Activated naive CD4-positive, alpha-beta T cell treated with anti-CD3 and anti-CD28 coated beads for 36 hours (primary cell): ENCODE measurements around the gene PAPPA. TPM values are rescaled to one million over a fixed set of nuclear protein-coding genes. Genes with fewer than 3 reads are reported as not detected.

Experiments
- CTCF ChIA-PET: fragments of 350-600 bp; sonication (Branson Sonifier 250); formaldehyde crosslinking; loops from one replicate; lab custom pipeline; 2021; ENCODE audit warnings: antibody characterized with exemption; lab: Charles Lee
- DNase-seq: peaks from one replicate; pipeline ENCODE4 v3.0.0-alpha.2; 2020
- H3K27ac Mint-ChIP-seq: one replicate; pipeline ENCODE4 v1.8.0; 2021; ENCODE audit warnings: mild to moderate bottlenecking, mixed read lengths
- H3K27me3 Mint-ChIP-seq: one replicate; pipeline ENCODE4 v1.8.0; 2021; ENCODE audit warnings: low read depth, mixed read lengths
- H3K36me3 Mint-ChIP-seq: one replicate; pipeline ENCODE4 v1.8.0; 2021; ENCODE audit warnings: low read depth, mixed read lengths
- H3K4me1 Mint-ChIP-seq: one replicate; pipeline ENCODE4 v1.8.0; 2021; ENCODE audit warnings: low read depth, mixed read lengths
- H3K4me3 Mint-ChIP-seq: one replicate; pipeline ENCODE4 v1.8.0; 2021; ENCODE audit warnings: mild to moderate bottlenecking, moderate library complexity, mixed read lengths
- H3K9me3 Mint-ChIP-seq: one replicate; pipeline ENCODE4 v1.8.0; 2021; ENCODE audit warnings: mixed read lengths
- intact Hi-C: fragments of 100-400 bp; cut with micrococcal nuclease; formaldehyde crosslinking; loops from one replicate; pipeline ENCODE4 v1.15.1; 2023
- total RNA-seq, 2 experiments: library from RNA; stranded (reverse); gene quantifications; one replicate each; pipeline ENCODE4 v1.2.3, GENCODE V29; 2021

The PAPPA gene
- total RNA-seq, 2 experiments from 2014 or later: not detected

- Mint-ChIP-seq H3K27me3 (peaks cover 4% of the 10 kb centered on the region), H3K9me3 (no peaks in the 10 kb centered on the region), H3K4me1 (no peaks in the 10 kb centered on the region), H3K36me3 (no peaks in the 10 kb centered on the region), H3K4me3 (no peak overlapping the region), H3K27ac (no peak overlapping the region)
- DNase-seq: no peak
- intact Hi-C loops: no loop called here
- CTCF ChIA-PET: no interaction called here
These were observed 70.3 kb downstream of the PAPPA start for GRCh38 chr9:116223926-116224325.

DNA sequence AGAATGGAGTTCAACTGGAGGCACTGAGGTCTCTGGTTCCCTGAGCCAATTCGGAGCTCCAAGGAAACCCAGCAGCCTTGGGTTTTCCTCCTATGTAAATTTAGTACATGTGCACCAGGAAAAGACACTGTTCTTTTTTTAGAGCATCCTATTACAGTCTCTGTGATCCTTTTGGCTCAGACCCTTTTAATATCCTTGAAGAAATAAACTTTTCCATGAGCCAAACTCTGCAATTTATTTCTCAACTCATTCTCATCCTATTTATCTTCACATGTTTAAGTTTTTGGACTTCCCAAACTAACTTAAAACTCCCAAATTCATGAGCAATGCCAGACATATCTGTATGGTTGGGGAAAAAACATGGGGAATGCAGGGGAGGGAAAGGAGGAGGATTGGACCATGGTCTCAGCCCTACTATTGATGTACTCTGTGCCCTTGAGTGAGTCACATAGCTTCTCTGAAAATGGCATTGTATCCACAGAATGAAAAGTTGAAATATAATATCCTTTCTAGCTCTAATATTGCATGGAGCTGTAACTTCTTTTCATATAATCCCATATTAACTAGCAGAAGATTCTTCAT is 76.6 kb downstream of the PAPPA start:
- Mint-ChIP-seq H3K4me1 (no peaks in the 10 kb centered on the region), H3K27ac (no peak overlapping the region), H3K9me3 (no peaks in the 10 kb centered on the region), H3K36me3 (no peaks in the 10 kb centered on the region), H3K4me3 (no peak overlapping the region), H3K27me3 (no peaks in the 10 kb centered on the region)
- DNase-seq: no peak
- CTCF ChIA-PET: no interaction called here
- intact Hi-C loops: no loop called here

DNA sequence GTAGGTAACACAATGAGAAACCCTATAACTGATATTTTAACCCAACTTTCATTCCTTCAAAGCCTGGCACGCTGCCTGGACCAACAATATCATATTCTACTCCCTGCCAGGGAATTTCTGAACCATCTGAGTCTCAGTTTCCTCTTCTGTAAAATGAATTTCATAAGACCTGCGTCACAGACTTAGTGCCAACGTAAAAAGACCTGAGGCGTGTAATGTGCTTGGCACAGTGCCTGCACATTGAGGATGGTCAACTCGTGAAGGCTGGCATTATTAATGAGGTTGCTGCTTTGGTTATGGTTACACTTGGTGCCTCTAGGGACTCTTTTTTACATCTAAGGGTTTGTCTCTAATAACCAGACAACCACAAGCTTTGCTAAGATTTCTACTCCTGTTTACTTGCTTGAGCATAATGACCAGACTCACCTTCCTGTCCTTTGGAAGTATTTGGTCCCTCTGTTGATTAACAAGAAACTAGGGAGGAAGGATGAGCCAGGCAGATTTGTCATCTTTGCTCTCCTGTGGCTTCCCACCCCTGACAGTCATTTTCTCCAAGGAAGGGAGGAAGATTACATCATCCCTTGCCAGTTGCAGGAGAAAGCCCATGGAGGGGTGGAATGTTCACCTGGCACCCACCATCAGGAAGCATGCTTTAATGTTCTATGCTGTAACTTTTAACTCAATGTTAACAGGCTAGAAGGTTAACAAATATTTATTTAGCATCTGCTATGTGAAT is 79.0 kb downstream of the PAPPA start:
- no peak overlapping the region for H3K4me3 Mint-ChIP-seq
- H3K4me1 Mint-ChIP-seq: no peaks in the 10 kb centered on the region
- intact Hi-C loops: no loop called here
- H3K9me3 Mint-ChIP-seq: no peaks in the 10 kb centered on the region
- DNase-seq: no peak
- CTCF ChIA-PET: no interaction called here
- H3K36me3 Mint-ChIP-seq: no peaks in the 10 kb centered on the region
- no peak overlapping the region for H3K27ac Mint-ChIP-seq
- H3K27me3 Mint-ChIP-seq: no peaks in the 10 kb centered on the region

GRCh38 chr9:116233160-116233530 is 79.6 kb downstream of the PAPPA start:
- no peak overlapping the region for H3K27ac Mint-ChIP-seq
- no peak overlapping the region for H3K4me3 Mint-ChIP-seq
- no peaks in the 10 kb centered on the region for H3K27me3 Mint-ChIP-seq
- CTCF ChIA-PET: no interaction called here
- H3K9me3 Mint-ChIP-seq: no peaks in the 10 kb centered on the region
- H3K4me1 Mint-ChIP-seq: no peaks in the 10 kb centered on the region
- intact Hi-C loops: no loop called here
- H3K36me3 Mint-ChIP-seq: no peaks in the 10 kb centered on the region
- no peak for DNase-seq

DNA sequence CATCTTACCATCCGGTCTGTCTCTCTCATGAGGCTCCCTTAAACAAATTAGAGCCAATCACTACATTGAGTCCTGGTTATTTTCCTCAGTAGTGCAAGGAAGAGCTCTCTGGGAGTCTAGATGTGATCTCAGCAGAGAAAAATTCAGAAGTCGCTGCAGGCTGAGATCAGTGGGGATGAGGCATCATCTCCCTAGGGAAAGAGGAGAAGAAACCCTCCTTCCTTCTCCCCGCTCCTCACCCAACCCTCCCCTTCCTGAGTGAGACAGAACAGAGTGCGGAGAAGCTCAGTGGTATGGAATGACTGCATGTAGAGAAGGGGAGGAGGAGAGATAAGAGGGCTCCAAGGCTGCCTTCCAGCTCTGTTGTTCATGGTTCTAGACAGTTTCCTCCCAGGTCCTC is 80.5 kb downstream of the PAPPA start:
- H3K4me3 Mint-ChIP-seq: no peak overlapping the region
- H3K9me3 Mint-ChIP-seq: no peaks in the 10 kb centered on the region
- intact Hi-C loops: no loop called here

GRCh38 chr9:116236979-116237378 is 83.4 kb downstream of the PAPPA start:
- no peak overlapping the region for H3K4me3 Mint-ChIP-seq
- no peak for DNase-seq
- H3K27me3 Mint-ChIP-seq: no peaks in the 10 kb centered on the region
- no peaks in the 10 kb centered on the region for H3K4me1 Mint-ChIP-seq
- no peak overlapping the region for H3K27ac Mint-ChIP-seq
- CTCF ChIA-PET: no interaction called here
- no peaks in the 10 kb centered on the region for H3K9me3 Mint-ChIP-seq
- no peaks in the 10 kb centered on the region for H3K36me3 Mint-ChIP-seq
- intact Hi-C loops: no loop called here

More for the DNA sequence above, 80.5 kb downstream of the PAPPA start:
- no peaks in the 10 kb centered on the region for H3K36me3 Mint-ChIP-seq
- H3K4me1 Mint-ChIP-seq: no peaks in the 10 kb centered on the region
- no peak overlapping the region for H3K27ac Mint-ChIP-seq
- H3K27me3 Mint-ChIP-seq: no peaks in the 10 kb centered on the region
- CTCF ChIA-PET: no interaction called here
- no peak for DNase-seq

DNA sequence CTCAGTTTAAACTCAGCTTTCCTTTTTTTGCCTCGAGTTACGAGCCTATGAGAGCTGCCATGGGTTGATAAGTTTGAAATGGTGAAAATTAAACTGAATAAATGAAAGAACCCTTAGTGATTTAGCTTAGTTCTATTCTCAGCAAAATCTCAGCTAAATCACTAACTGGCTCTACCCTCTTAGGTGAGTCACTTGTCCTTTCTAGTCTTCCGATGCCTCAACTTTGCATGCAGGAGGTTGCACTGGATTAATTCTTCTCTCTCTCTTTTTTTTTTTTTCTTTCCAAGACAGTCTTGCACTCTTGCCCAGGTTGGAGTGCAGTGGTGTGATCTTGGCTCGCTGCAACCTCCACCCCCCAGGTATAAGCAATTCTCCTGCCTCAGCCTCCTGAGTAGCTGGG is 83.9 kb downstream of the PAPPA start:
- no peak for DNase-seq
- Mint-ChIP-seq H3K36me3 (no peaks in the 10 kb centered on the region), H3K9me3 (no peaks in the 10 kb centered on the region), H3K27ac (no peak overlapping the region), H3K4me3 (no peak overlapping the region), H3K4me1 (no peaks in the 10 kb centered on the region), H3K27me3 (no peaks in the 10 kb centered on the region)
- intact Hi-C loops: no loop called here
- CTCF ChIA-PET: no interaction called here

- CTCF ChIA-PET: no interaction called here
- Mint-ChIP-seq H3K27me3 (no peaks in the 10 kb centered on the region), H3K36me3 (no peaks in the 10 kb centered on the region), H3K4me1 (no peaks in the 10 kb centered on the region), H3K4me3 (no peak overlapping the region), H3K27ac (no peak overlapping the region), H3K9me3 (no peaks in the 10 kb centered on the region)
- no peak for DNase-seq
- intact Hi-C loops: no loop called here
These were observed 84.6 kb downstream of the PAPPA start for GRCh38 chr9:116238225-116238624.

- H3K36me3 Mint-ChIP-seq: no peaks in the 10 kb centered on the region
- no peaks in the 10 kb centered on the region for H3K9me3 Mint-ChIP-seq
- no peaks in the 10 kb centered on the region for H3K4me1 Mint-ChIP-seq
- CTCF ChIA-PET: no interaction called here
- no peaks in the 10 kb centered on the region for H3K27me3 Mint-ChIP-seq
- H3K4me3 Mint-ChIP-seq: no peak overlapping the region
- intact Hi-C loops: no loop called here
- DNase-seq: no peak
- no peak overlapping the region for H3K27ac Mint-ChIP-seq
These were observed 85.3 kb downstream of the PAPPA start for GRCh38 chr9:116238776-116239340.

DNA sequence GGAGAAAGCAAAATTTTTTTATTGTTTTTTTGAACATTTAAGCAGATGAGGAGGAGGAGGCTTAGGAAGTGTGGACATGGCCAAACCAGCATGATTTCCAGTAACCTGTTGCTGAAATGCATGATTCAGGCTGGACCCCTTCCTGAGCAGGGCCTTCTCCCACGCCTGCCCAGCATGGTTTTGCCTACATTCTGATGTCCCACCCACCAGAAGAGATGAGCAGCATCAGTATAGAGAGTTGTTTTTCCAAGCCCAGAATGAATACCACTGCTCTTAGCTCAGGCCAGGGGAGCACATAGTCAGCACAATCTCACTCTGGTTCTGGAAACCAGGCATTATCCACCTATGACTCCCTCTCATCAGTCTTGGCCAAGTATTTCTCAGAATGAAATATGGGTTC is 90.1 kb downstream of the PAPPA start:
- no peaks in the 10 kb centered on the region for H3K4me1 Mint-ChIP-seq
- H3K9me3 Mint-ChIP-seq: no peaks in the 10 kb centered on the region
- no peaks in the 10 kb centered on the region for H3K36me3 Mint-ChIP-seq
- intact Hi-C loops: no loop called here
- no peaks in the 10 kb centered on the region for H3K27me3 Mint-ChIP-seq
- H3K4me3 Mint-ChIP-seq: no peak overlapping the region
- H3K27ac Mint-ChIP-seq: no peak overlapping the region
- CTCF ChIA-PET: no interaction called here
- DNase-seq: no peak

GRCh38 chr9:116247284-116247683 is 93.7 kb downstream of the PAPPA start:
- H3K4me3 Mint-ChIP-seq: no peak overlapping the region
- H3K27ac Mint-ChIP-seq: no peak overlapping the region
- H3K4me1 Mint-ChIP-seq: no peaks in the 10 kb centered on the region
- no peak for DNase-seq
- CTCF ChIA-PET: no interaction called here
- no peaks in the 10 kb centered on the region for H3K27me3 Mint-ChIP-seq
- no peaks in the 10 kb centered on the region for H3K9me3 Mint-ChIP-seq
- intact Hi-C loops: no loop called here
- no peaks in the 10 kb centered on the region for H3K36me3 Mint-ChIP-seq

DNA sequence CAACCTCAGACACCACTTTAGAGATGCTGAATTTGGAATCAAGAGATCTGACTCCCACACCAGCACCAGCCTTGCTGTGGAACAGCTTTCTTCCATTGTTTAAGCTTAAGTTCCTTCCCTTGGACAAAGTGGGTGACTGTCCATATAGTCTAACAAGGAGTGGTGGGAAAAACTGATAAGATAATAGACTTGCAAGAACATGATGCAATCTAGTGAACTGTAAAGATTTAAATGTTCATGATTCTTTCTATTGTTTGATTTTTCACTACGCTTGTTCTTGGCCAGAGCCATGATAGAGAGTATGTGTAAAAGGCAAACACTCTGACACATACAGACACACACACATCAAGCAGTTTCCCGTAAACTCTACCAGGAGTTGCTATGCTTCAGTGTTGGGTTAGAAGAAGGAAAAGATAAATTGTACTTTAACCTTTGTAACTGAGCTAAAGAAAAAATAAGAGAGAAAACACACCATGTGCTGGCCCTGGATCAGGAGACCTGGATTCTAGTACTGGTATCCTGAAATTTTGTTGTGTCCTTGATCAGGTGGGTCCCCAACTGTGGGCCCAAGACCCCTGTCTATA is 94.3 kb downstream of the PAPPA start:
- intact Hi-C loops: no loop called here
- Mint-ChIP-seq H3K27ac (no peak overlapping the region), H3K9me3 (no peaks in the 10 kb centered on the region), H3K27me3 (no peaks in the 10 kb centered on the region), H3K4me3 (no peak overlapping the region), H3K4me1 (no peaks in the 10 kb centered on the region), H3K36me3 (no peaks in the 10 kb centered on the region)
- CTCF ChIA-PET: no interaction called here
- DNase-seq: no peak

GRCh38 chr9:116250891-116251290 is 97.3 kb downstream of the PAPPA start:
- Mint-ChIP-seq H3K27ac (no peak overlapping the region), H3K36me3 (no peaks in the 10 kb centered on the region), H3K9me3 (no peaks in the 10 kb centered on the region), H3K4me1 (no peaks in the 10 kb centered on the region), H3K27me3 (no peaks in the 10 kb centered on the region), H3K4me3 (no peak overlapping the region)
- intact Hi-C loops: no loop called here
- DNase-seq: no peak
- CTCF ChIA-PET: no interaction called here
